SK-N-SH (cell line): Measurements from ENCODE around the gene RUVBL2.

Source experiments
- GABPA ChIP-seq: IDR thresholded peaks from 2 replicates; pipeline ENCODE4 v1.4.0; 2012; ENCODE audit warnings: low read depth, mild to moderate bottlenecking
- GATA2 ChIP-seq: sonication (generic); formaldehyde crosslinking; IDR thresholded peaks from 2 replicates; pipeline ENCODE4 v1.5.0; 2020; ENCODE audit warnings: mild to moderate bottlenecking, missing genetic modification reagents
- JUND ChIP-seq: IDR thresholded peaks from 2 replicates; pipeline ENCODE4 v1.4.0; 2012
- NRF1 ChIP-seq: IDR thresholded peaks from 2 replicates; pipeline ENCODE4 v1.6.1; 2012; ENCODE audit warnings: low read depth, mild to moderate bottlenecking, low read length
- POLR2AphosphoS5 ChIP-seq: IDR thresholded peaks from 2 replicates; pipeline ENCODE4 v1.6.1; 2012; ENCODE audit warnings: low read depth, low read length
- TCF12 ChIP-seq: IDR thresholded peaks from 2 replicates; pipeline ENCODE4 v1.4.0; 2012
- USF1 ChIP-seq: IDR thresholded peaks from 2 replicates; pipeline ENCODE4 v1.4.0; 2012; ENCODE audit warnings: low read depth, borderline replicate concordance
- YY1 ChIP-seq: IDR thresholded peaks from 2 replicates; pipeline ENCODE4 v1.4.0; 2012; ENCODE audit warnings: low read depth, mild to moderate bottlenecking
- ZBTB33 ChIP-seq: IDR thresholded peaks from 2 replicates; pipeline ENCODE4 v1.4.0; 2012; ENCODE audit warnings: low read depth, borderline replicate concordance
- TF ChIP-seq, protein P1 (sequence below): fragments of 200-600 bp; sonication (generic); IDR thresholded peaks from 2 replicates; pipeline ENCODE4 v1.6.1; 2017; ENCODE audit warnings: antibody characterized with exemption, mild to moderate bottlenecking, moderate library complexity

DNA sequence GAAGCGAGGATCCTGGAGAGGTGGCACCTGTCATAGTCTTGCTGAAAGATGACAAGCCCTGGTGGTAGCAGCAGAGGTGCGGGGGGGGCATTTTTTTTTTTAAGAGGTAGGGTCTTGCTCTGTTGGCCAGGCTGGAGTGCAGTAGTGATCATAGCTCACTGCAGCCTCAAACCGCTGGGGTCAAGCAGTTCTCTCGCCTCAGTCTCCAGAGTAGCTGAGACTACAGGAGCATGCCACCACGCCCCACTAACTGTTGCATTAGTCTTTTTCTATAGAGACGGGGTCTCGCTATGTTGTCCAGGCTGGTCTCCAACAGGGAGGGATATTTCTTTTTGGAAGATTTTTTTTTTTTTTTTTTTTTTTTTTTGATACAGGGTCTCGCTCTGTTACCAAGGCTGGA is 35.7 kb upstream of the RUVBL2 start:
- no peak for TF ChIP-seq JUND
- TF ChIP-seq, protein P1, sequence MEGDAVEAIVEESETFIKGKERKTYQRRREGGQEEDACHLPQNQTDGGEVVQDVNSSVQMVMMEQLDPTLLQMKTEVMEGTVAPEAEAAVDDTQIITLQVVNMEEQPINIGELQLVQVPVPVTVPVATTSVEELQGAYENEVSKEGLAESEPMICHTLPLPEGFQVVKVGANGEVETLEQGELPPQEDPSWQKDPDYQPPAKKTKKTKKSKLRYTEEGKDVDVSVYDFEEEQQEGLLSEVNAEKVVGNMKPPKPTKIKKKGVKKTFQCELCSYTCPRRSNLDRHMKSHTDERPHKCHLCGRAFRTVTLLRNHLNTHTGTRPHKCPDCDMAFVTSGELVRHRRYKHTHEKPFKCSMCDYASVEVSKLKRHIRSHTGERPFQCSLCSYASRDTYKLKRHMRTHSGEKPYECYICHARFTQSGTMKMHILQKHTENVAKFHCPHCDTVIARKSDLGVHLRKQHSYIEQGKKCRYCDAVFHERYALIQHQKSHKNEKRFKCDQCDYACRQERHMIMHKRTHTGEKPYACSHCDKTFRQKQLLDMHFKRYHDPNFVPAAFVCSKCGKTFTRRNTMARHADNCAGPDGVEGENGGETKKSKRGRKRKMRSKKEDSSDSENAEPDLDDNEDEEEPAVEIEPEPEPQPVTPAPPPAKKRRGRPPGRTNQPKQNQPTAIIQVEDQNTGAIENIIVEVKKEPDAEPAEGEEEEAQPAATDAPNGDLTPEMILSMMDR, result no peak
- no peak for TF ChIP-seq YY1
- no peak for TF ChIP-seq ZBTB33
- TF ChIP-seq GABPA, result no peak
- no peak for TF ChIP-seq POLR2AphosphoS5
- no peak for TF ChIP-seq USF1
- TF ChIP-seq NRF1, result no peak
- TF ChIP-seq TCF12, result no peak
- TF ChIP-seq GATA2 (CRISPR knock-in tag), result no peak
